IMR-90 (cell line): ENCODE results near the gene SPP1.
"Not testable (repeated sequence)": the region's sequence is repeated elsewhere in the genome, so short reads cannot be mapped to it uniquely, and the experiment has no call there.

Experiments
- BHLHE40 ChIP-seq: fragments of 150-350 bp; IDR thresholded peaks from 2 replicates; pipeline ENCODE4 v1.6.1; 2016; ENCODE audit warnings: mild to moderate bottlenecking, low read depth, low read length
- MAFK ChIP-seq: IDR thresholded peaks from 2 replicates; pipeline ENCODE4 v1.6.1; 2012; ENCODE audit warnings: low read depth, low read length, improper control_type of control experiment
- MAZ ChIP-seq: IDR thresholded peaks from 2 replicates; pipeline ENCODE4 v1.6.1; 2012; ENCODE audit warnings: low read depth, mild to moderate bottlenecking, low read length, improper control_type of control experiment, moderate library complexity, borderline replicate concordance
- POLR2A ChIP-seq: IDR thresholded peaks from 2 replicates; pipeline ENCODE4 v1.6.1; 2012; ENCODE audit warnings: mild to moderate bottlenecking, low read depth, low read length
- RAD21 ChIP-seq: IDR thresholded peaks from 2 replicates; pipeline ENCODE4 v1.6.1; 2012; ENCODE audit warnings: low read length, improper control_type of control experiment
- RCOR1 ChIP-seq: IDR thresholded peaks from 2 replicates; pipeline ENCODE4 v1.6.1; 2012; ENCODE audit warnings: mild to moderate bottlenecking, low read length, improper control_type of control experiment; ENCODE audit not compliant: insufficient replicate concordance
- RFX5 ChIP-seq: IDR thresholded peaks from 2 replicates; pipeline ENCODE4 v1.8.0; 2012; ENCODE audit warnings: low read depth, mild to moderate bottlenecking, low read length, moderate library complexity
- TF ChIP-seq, protein P1 (sequence below): conservative IDR thresholded peaks from 2 replicates; pipeline ENCODE4 v1.5.1; 2012; ENCODE audit warnings: mild to moderate bottlenecking, low read depth, low read length, improper control_type of control experiment
- TF ChIP-seq, protein P2 (sequence below): fragments of 150-350 bp; IDR thresholded peaks from 2 replicates; pipeline ENCODE4 v1.6.1; 2016; ENCODE audit warnings: low read depth, mild to moderate bottlenecking, low read length, moderate library complexity, borderline replicate concordance

DNA sequence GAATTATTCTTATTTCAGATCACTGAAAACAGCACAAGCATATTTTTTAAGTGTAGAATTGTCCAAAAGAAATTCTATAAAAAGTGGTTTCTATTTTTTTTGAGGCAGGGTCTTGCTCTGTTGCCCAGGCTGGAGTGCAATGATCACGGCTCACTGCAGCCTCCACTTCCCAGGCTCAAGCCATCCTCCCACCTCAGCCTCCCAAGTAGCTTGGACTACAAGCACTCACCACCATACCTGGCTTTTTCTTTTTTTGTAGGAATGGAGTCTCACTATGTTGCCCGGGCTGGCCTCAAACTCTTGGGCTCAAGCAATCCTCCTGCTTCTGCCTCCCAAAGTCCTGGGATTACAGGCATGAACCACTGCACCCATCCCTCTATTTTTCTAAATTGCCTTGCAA is 34.7 kb upstream of the SPP1 start:
- not testable (repeated sequence) for TF ChIP-seq RAD21, RCOR1, BHLHE40, POLR2A, MAZ, RFX5, MAFK
- TF ChIP-seq, protein P1, sequence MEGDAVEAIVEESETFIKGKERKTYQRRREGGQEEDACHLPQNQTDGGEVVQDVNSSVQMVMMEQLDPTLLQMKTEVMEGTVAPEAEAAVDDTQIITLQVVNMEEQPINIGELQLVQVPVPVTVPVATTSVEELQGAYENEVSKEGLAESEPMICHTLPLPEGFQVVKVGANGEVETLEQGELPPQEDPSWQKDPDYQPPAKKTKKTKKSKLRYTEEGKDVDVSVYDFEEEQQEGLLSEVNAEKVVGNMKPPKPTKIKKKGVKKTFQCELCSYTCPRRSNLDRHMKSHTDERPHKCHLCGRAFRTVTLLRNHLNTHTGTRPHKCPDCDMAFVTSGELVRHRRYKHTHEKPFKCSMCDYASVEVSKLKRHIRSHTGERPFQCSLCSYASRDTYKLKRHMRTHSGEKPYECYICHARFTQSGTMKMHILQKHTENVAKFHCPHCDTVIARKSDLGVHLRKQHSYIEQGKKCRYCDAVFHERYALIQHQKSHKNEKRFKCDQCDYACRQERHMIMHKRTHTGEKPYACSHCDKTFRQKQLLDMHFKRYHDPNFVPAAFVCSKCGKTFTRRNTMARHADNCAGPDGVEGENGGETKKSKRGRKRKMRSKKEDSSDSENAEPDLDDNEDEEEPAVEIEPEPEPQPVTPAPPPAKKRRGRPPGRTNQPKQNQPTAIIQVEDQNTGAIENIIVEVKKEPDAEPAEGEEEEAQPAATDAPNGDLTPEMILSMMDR, result not testable (repeated sequence)
- TF ChIP-seq, protein P2, sequence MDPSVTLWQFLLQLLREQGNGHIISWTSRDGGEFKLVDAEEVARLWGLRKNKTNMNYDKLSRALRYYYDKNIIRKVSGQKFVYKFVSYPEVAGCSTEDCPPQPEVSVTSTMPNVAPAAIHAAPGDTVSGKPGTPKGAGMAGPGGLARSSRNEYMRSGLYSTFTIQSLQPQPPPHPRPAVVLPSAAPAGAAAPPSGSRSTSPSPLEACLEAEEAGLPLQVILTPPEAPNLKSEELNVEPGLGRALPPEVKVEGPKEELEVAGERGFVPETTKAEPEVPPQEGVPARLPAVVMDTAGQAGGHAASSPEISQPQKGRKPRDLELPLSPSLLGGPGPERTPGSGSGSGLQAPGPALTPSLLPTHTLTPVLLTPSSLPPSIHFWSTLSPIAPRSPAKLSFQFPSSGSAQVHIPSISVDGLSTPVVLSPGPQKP, result not testable (repeated sequence)
